ENCODE results near the gene FGFR3.

DNA sequence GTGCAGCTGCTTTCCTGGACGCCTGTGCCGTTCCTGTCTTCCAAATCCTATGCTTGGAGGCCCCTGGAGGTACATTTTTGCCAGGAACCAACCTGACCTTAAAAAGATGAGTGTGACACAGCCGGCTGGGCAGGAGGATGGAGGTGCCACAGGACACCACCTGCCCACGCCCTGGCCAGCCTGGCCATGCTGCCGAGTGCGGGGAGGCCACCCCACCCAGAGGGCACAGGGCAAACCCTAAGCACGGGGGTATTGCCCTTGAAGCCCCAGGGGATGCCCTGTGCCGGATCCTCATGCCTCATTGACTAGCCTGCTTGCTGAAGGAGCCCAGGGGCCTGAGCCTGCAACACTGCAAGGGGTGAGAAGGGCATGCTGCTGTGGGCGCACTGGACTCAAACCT is 20.1 kb downstream of the FGFR3 start:
- TF ChIP-seq, protein P1, sequence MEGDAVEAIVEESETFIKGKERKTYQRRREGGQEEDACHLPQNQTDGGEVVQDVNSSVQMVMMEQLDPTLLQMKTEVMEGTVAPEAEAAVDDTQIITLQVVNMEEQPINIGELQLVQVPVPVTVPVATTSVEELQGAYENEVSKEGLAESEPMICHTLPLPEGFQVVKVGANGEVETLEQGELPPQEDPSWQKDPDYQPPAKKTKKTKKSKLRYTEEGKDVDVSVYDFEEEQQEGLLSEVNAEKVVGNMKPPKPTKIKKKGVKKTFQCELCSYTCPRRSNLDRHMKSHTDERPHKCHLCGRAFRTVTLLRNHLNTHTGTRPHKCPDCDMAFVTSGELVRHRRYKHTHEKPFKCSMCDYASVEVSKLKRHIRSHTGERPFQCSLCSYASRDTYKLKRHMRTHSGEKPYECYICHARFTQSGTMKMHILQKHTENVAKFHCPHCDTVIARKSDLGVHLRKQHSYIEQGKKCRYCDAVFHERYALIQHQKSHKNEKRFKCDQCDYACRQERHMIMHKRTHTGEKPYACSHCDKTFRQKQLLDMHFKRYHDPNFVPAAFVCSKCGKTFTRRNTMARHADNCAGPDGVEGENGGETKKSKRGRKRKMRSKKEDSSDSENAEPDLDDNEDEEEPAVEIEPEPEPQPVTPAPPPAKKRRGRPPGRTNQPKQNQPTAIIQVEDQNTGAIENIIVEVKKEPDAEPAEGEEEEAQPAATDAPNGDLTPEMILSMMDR (IDR thresholded peaks at IDR 0.05 in 8 of 11, conservative IDR thresholded peaks at IDR 0.05 in 3 of 11) = no peak
- TF ChIP-seq POLR2AphosphoS5 (IDR thresholded peaks at IDR 0.05) = peak in 1 of 3 donors; percentile 4
- no peak for TF ChIP-seq POLR2A (IDR thresholded peaks at IDR 0.05)
